Measurements from ENCODE around the gene ORC2. TPM values are rescaled to one million over a fixed set of nuclear protein-coding genes. Genes with fewer than 3 reads are reported as not detected.

The ORC2 gene
- 23.9 TPM for polyA plus RNA-seq
- long read RNA-seq, donor 1, full-length matches to known transcripts = 2 of 2 reads
- long read RNA-seq, donor 1, partial matches to known transcripts = 0 of 2 reads
- long read RNA-seq, donor 1, other reads (novel, unspliced or antisense) = 0 of 2 reads
- long read RNA-seq, donor 2, full-length matches to known transcripts = 4 of 10 reads
- long read RNA-seq, donor 2, partial matches to known transcripts = 6 of 10 reads
- long read RNA-seq, donor 2, other reads (novel, unspliced or antisense) = 0 of 10 reads
- long read RNA-seq, donor 3 = 0 reads
- long read RNA-seq, donor 4 = 0 reads
- long read RNA-seq, donor 5, full-length matches to known transcripts = 3 of 3 reads
- long read RNA-seq, donor 5, partial matches to known transcripts = 0 of 3 reads
- long read RNA-seq, donor 5, other reads (novel, unspliced or antisense) = 0 of 3 reads
- long read RNA-seq, donor 6, full-length matches to known transcripts = 3 of 3 reads
- long read RNA-seq, donor 6, partial matches to known transcripts = 0 of 3 reads
- long read RNA-seq, donor 6, other reads (novel, unspliced or antisense) = 0 of 3 reads
- long read RNA-seq, donor 7, full-length matches to known transcripts = 2 of 2 reads
- long read RNA-seq, donor 7, partial matches to known transcripts = 0 of 2 reads
- long read RNA-seq, donor 7, other reads (novel, unspliced or antisense) = 0 of 2 reads
- long read RNA-seq, donor 8, full-length matches to known transcripts = 5 of 5 reads
- long read RNA-seq, donor 8, partial matches to known transcripts = 0 of 5 reads
- long read RNA-seq, donor 8, other reads (novel, unspliced or antisense) = 0 of 5 reads
- long read RNA-seq, donor 9, full-length matches to known transcripts = 4 of 4 reads
- long read RNA-seq, donor 9, partial matches to known transcripts = 0 of 4 reads
- long read RNA-seq, donor 9, other reads (novel, unspliced or antisense) = 0 of 4 reads
- long read RNA-seq, donor 10, full-length matches to known transcripts = 1 of 1 reads
- long read RNA-seq, donor 10, partial matches to known transcripts = 0 of 1 reads
- long read RNA-seq, donor 10, other reads (novel, unspliced or antisense) = 0 of 1 reads
- long read RNA-seq, donor 11 = 0 reads

DNA sequence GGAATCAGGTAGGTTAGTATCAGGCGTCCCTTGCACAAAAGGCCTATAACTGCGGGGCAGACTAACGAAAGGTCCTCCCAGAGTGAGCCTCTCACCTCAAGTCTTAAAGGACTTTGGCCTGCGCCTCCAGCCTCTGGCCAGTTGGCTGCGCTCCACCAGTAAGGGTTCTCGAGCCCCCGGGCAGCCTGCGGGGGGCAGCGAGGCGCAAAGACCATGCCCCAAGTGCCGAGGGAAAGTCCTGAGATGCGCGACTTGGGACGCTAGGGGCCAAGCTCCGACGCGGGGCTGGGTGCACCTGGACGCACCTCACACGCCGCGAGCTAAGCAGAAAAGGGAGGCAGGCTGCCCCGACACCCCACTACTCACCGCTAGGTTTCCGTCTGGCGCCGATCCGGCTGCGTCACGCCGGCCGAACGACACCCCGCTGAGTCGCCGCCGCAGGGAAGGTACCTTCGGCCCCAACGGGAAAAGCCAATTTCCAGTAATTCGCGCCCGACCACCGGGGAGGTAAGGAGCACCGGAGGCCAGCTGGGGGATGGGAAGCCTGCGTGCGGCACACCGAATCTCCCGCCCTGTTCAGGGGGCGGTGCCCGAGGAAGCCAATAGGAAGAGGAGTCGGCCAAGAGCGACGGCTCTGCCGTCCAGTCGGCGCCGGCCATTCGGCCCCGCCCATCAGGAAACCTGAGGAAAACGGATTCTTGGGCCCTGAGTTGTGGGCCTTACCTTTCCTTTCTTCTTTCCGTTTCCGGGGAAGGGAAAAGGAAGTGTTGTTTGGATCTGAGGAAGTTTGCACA is at the start of gene ORC2:
Gene ORC2 (minus strand): TSS at position 537 of the 794 bp plus-strand sequence. CDS start 5,537 bp downstream, outside the sequence.
- DNase-seq = peak; percentile 96 to 99
- H3K9me3 ChIP-seq (ENCODE audit: control insufficient read depth, low read depth, low read length) = no peaks in the 10 kb centered on the region
- H3K4me1 ChIP-seq (ENCODE audit: control insufficient read depth, insufficient read depth, low read length) = peaks cover 11% of the 10 kb centered on the region
- peak within 1 kb of the TSS; percentile 85 for H3K27ac ChIP-seq (ENCODE audit: low read length)
- H3K36me3 ChIP-seq (ENCODE audit: control insufficient read depth, insufficient read depth, low read length) = no peaks in the 10 kb centered on the region
- no peaks in the 10 kb centered on the region for H3K27me3 ChIP-seq (ENCODE audit: control insufficient read depth, insufficient read depth, low read length)
- peak within 1 kb of the TSS; percentile 67 for H3K4me3 ChIP-seq (ENCODE audit: low read length)
- WGBS (ENCODE audit: insufficient coverage, low lambda C conversion rate) = no CpG with 5 or more reads among the region's 61 CpGs

DNA sequence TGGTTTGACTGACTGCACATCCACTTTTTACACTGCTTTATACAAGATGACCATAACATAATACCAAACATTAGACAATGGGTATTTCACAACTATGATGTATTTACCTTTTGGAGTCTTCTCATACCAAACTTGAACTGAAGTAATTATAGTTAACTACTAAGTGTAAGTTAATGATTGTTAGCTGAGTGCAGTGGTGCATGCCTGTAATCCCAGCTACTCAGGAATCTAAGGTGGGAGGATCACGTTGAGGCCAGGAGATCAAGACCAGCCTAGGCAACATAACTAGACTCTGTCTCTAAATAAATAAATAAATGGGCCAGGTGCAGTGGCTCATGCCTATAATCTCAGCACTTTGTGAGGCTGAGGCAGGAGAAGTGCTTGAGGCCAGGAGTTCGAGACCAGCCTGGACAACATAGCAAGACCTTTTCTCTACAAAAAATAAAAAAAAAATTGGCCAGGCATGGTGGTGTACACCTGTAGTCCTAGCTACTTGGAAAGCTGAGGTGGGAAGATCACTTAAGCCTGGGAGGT is 44.9 kb upstream of the ORC2 start:
- no peaks in the 10 kb centered on the region for H3K36me3 ChIP-seq (ENCODE audit: control insufficient read depth, insufficient read depth, low read length)
- DNase-seq = peak; percentile 55 to 68

DNA sequence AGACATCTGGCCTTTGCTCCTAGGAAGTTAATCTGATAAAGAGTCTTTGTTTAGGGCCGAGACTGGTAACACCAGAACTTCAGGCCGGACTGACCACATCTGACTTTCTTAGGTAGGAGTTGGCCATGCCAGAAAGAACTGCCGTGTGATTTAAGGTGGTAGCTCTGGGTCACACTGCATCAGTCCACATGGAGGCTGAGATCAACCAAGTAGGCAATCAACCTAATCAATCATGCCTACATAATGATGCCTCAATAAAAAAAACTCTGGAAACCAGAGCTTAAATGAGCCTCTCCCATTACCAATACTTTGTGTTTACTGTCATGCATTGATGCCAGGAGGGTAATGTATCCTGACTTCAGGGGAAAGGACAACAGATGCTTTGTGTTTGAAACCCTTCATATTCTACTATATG is 44.1 kb upstream of the ORC2 start:
- Histone ChIP-seq H3K9me3 (ENCODE audit: control insufficient read depth, low read depth, low read length) (no peaks in the 10 kb centered on the region), H3K4me3 (ENCODE audit: low read length) (no peak overlapping the region), H3K27ac (ENCODE audit: low read length) (no peak overlapping the region), H3K36me3 (ENCODE audit: control insufficient read depth, insufficient read depth, low read length) (peaks cover 4% of the 10 kb centered on the region), H3K27me3 (ENCODE audit: control insufficient read depth, insufficient read depth, low read length) (no peaks in the 10 kb centered on the region), H3K4me1 (ENCODE audit: control insufficient read depth, insufficient read depth, low read length) (peaks cover 11% of the 10 kb centered on the region)
- no CpG with 5 or more reads among the region's 3 CpGs for WGBS (ENCODE audit: insufficient coverage, low lambda C conversion rate)
- no peak for DNase-seq

More for the DNA sequence above, 44.9 kb upstream of the ORC2 start:
- Histone ChIP-seq H3K9me3 (ENCODE audit: control insufficient read depth, low read depth, low read length) (no peaks in the 10 kb centered on the region), H3K4me1 (ENCODE audit: control insufficient read depth, insufficient read depth, low read length) (peaks cover 11% of the 10 kb centered on the region), H3K4me3 (ENCODE audit: low read length) (no peak overlapping the region), H3K27me3 (ENCODE audit: control insufficient read depth, insufficient read depth, low read length) (no peaks in the 10 kb centered on the region), H3K27ac (ENCODE audit: low read length) (peak overlapping the region; percentile 14)
- no CpG with 5 or more reads among the region's 2 CpGs for WGBS (ENCODE audit: insufficient coverage, low lambda C conversion rate)

DNA sequence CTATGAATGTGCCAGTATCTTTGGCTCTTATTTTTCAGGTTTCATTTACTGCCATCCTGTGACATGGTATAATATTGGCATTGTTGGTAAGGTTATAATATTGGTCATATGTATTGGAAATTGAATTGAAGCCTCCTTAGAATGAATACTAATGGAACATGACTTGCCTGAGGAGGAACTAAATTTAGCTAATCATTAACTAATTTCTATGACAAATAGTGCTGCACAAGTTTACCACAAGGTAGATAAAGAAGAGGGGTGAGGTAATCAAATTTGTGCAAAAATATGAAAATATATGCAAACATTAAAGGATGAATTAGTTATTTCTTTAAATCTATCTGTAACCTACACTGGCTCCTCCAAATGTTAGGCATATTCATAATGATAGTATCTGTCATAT is 43.2 kb upstream of the ORC2 start:
- Histone ChIP-seq H3K27me3 (ENCODE audit: control insufficient read depth, insufficient read depth, low read length) (no peaks in the 10 kb centered on the region), H3K4me3 (ENCODE audit: low read length) (no peak overlapping the region), H3K36me3 (ENCODE audit: control insufficient read depth, insufficient read depth, low read length) (peaks cover 4% of the 10 kb centered on the region), H3K27ac (ENCODE audit: low read length) (no peak overlapping the region), H3K9me3 (ENCODE audit: control insufficient read depth, low read depth, low read length) (no peaks in the 10 kb centered on the region), H3K4me1 (ENCODE audit: control insufficient read depth, insufficient read depth, low read length) (peaks cover 11% of the 10 kb centered on the region)
- peak in 1 of 2 donors; percentile 3 for DNase-seq

DNA sequence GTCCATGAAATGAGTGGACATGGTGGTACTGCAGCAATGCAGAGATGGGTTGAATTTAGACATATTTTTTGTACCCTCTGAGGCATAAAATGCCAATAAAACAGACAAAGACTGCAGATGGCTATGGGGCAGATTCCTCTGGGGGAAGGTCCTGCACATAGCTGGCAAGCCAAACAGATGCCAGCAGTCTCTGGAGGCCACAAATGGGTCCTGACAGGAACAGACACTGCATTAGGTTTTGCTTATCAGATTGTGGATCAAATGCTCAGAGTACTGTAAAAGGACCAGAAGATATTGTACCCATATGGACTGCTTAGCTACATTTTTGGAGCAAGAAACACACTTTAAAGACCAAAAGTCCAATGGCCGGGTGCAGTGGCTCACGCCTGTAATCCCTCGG is 40.9 kb upstream of the ORC2 start:
- no peaks in the 10 kb centered on the region for H3K9me3 ChIP-seq (ENCODE audit: control insufficient read depth, low read depth, low read length)
- no CpG with 5 or more reads among the region's 3 CpGs for WGBS (ENCODE audit: insufficient coverage, low lambda C conversion rate)
- H3K36me3 ChIP-seq (ENCODE audit: control insufficient read depth, insufficient read depth, low read length) = peaks cover 12% of the 10 kb centered on the region
- no peaks in the 10 kb centered on the region for H3K27me3 ChIP-seq (ENCODE audit: control insufficient read depth, insufficient read depth, low read length)
- peaks cover 11% of the 10 kb centered on the region for H3K4me1 ChIP-seq (ENCODE audit: control insufficient read depth, insufficient read depth, low read length)
- no peak overlapping the region for H3K4me3 ChIP-seq (ENCODE audit: low read length)
- H3K27ac ChIP-seq (ENCODE audit: low read length) = no peak overlapping the region
- no peak for DNase-seq

DNA sequence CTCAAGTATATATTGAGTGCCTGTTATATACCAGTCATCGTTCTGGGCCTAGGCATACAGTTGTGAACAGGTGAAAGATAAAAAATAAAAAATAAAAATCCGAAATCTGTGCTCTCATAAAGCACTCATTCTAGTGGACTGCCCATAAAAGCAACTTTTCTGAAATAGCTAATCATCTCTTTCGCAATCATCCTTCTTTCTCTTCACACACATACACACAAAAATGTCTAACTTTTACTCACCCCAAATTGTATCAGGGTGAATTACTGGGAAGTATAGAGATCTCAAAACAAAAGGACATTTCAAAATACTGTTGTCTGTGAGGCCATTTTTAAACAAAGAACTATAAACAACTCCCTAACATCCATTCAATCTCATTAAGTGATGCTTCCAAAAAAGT is 29.6 kb upstream of the ORC2 start:
- Histone ChIP-seq H3K4me3 (ENCODE audit: low read length) (no peak overlapping the region), H3K27ac (ENCODE audit: low read length) (no peak overlapping the region), H3K36me3 (ENCODE audit: control insufficient read depth, insufficient read depth, low read length) (peaks cover 34% of the 10 kb centered on the region), H3K4me1 (ENCODE audit: control insufficient read depth, insufficient read depth, low read length) (no peaks in the 10 kb centered on the region), H3K9me3 (ENCODE audit: control insufficient read depth, low read depth, low read length) (no peaks in the 10 kb centered on the region), H3K27me3 (ENCODE audit: control insufficient read depth, insufficient read depth, low read length) (no peaks in the 10 kb centered on the region)
- WGBS (ENCODE audit: insufficient coverage, low lambda C conversion rate) = no CpG with 5 or more reads among the region's 3 CpGs
- no peak for DNase-seq

DNA sequence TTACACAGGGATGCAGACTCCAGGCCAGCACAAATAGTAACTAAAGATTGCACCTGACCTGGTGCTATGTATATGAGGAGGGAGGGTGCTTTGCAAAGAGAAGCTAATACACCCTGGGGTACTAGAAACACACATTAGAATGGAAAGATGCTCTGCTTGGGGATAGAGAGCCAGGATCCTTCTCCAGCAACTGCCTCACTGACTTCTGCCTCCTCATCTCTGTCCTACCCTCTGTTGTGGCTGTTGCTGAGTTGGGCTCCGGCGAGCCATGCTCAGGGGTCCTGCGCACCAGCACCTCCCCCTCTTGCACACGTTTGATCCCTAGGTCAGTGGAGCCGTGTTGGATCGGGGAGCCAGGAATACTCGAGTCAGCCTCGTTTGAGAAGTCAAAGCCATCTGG is 23.7 kb upstream of the ORC2 start:
- Histone ChIP-seq H3K4me1 (ENCODE audit: control insufficient read depth, insufficient read depth, low read length) (no peaks in the 10 kb centered on the region), H3K27me3 (ENCODE audit: control insufficient read depth, insufficient read depth, low read length) (no peaks in the 10 kb centered on the region), H3K4me3 (ENCODE audit: low read length) (no peak overlapping the region), H3K9me3 (ENCODE audit: control insufficient read depth, low read depth, low read length) (no peaks in the 10 kb centered on the region), H3K36me3 (ENCODE audit: control insufficient read depth, insufficient read depth, low read length) (peaks cover 34% of the 10 kb centered on the region), H3K27ac (ENCODE audit: low read length) (no peak overlapping the region)
- no peak for DNase-seq
- WGBS (ENCODE audit: insufficient coverage, low lambda C conversion rate) = no CpG with 5 or more reads among the region's 8 CpGs

DNA sequence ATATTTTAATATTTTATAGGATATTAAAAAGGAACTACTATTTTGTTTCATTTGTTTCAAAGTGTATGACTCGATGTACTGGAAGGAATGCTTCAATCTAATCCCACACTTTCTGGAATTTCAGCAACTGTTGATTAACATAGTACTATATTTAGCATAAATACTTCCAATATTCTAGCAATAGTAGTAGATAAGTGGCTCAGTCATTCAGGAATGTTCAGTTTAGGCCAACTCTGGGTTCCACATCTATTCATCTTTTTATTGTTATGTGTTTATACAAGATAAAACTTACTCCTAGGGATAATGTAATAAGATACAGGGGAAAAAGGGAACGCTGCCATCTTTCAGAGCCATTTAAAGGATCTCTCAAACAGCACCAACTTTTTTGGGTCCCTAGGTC is 22.3 kb upstream of the ORC2 start:
- Histone ChIP-seq H3K36me3 (ENCODE audit: control insufficient read depth, insufficient read depth, low read length) (peaks cover 44% of the 10 kb centered on the region), H3K4me3 (ENCODE audit: low read length) (no peak overlapping the region), H3K27me3 (ENCODE audit: control insufficient read depth, insufficient read depth, low read length) (no peaks in the 10 kb centered on the region), H3K27ac (ENCODE audit: low read length) (no peak overlapping the region), H3K4me1 (ENCODE audit: control insufficient read depth, insufficient read depth, low read length) (no peaks in the 10 kb centered on the region), H3K9me3 (ENCODE audit: control insufficient read depth, low read depth, low read length) (no peaks in the 10 kb centered on the region)
- DNase-seq = no peak
- no CpG with 5 or more reads among the region's 2 CpGs for WGBS (ENCODE audit: insufficient coverage, low lambda C conversion rate)

DNA sequence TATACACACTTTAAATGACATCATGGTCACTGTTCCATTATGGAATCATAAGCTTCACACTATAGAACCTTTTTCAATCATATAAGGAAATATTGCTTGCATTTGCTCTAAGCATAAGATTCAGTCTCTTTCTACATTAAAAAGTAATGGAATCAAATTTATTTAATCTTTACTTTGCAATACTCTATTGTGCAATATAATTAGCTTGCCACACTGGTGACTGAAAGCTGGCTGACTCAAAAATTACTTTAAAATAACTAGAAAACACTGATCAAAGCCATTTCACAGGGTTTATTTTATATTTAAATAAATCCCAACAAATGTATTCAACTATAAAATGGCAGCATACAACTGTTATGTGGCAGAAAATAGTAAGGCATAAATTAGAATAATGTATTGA is 13.2 kb upstream of the ORC2 start:
- Histone ChIP-seq H3K27ac (ENCODE audit: low read length) (no peak overlapping the region), H3K9me3 (ENCODE audit: control insufficient read depth, low read depth, low read length) (no peaks in the 10 kb centered on the region), H3K27me3 (ENCODE audit: control insufficient read depth, insufficient read depth, low read length) (no peaks in the 10 kb centered on the region), H3K4me1 (ENCODE audit: control insufficient read depth, insufficient read depth, low read length) (no peaks in the 10 kb centered on the region), H3K36me3 (ENCODE audit: control insufficient read depth, insufficient read depth, low read length) (peaks cover 18% of the 10 kb centered on the region), H3K4me3 (ENCODE audit: low read length) (no peak overlapping the region)
- DNase-seq = no peak

DNA sequence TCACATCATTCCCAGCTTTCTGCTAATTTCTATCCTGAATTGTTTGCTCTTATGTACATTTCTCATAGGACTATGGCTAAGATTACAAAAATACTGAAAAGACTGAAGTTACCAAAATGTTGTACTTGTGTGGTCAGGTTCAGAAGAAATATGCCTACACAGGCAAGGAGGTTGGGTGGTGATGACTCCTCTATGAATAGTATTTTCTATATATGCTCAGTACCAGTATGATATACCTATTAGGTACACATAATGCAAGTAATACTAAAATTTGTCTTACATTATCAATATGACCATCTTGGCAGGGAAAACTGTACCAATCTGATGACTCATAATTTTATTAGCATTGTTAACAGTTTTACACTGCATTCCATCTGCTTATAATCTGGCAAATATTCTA is 12.2 kb upstream of the ORC2 start:
- peaks cover 7% of the 10 kb centered on the region for H3K36me3 ChIP-seq (ENCODE audit: control insufficient read depth, insufficient read depth, low read length)
- no peak overlapping the region for H3K27ac ChIP-seq (ENCODE audit: low read length)
- H3K27me3 ChIP-seq (ENCODE audit: control insufficient read depth, insufficient read depth, low read length) = no peaks in the 10 kb centered on the region
- DNase-seq = no peak
- H3K9me3 ChIP-seq (ENCODE audit: control insufficient read depth, low read depth, low read length) = no peaks in the 10 kb centered on the region
- H3K4me3 ChIP-seq (ENCODE audit: low read length) = no peak overlapping the region
- no peaks in the 10 kb centered on the region for H3K4me1 ChIP-seq (ENCODE audit: control insufficient read depth, insufficient read depth, low read length)

Data from large intestine (tissue), 12 donors.